GM12865 (cell line): ENCODE data around the gene AP2A1.
A peak's percentile ranks its signal among the peaks of the same experiment; 100 is the strongest.

ENCODE experiments used
- DNase-seq: peaks from one replicate; pipeline ENCODE4 v3.0.0; 2010; ENCODE audit warnings: low read depth
- H3K4me3 ChIP-seq: 2 replicates; pipeline ENCODE4 v1.5.1; 2011; ENCODE audit warnings: mild to moderate bottlenecking, low read depth, low read length, control low read depth
- TF ChIP-seq, protein P1 (sequence below): IDR thresholded peaks from 2 replicates; pipeline ENCODE4 v1.5.1; 2011; ENCODE audit warnings: low read length, control low read depth, low read depth, inconsistent platforms; ENCODE audit not compliant: insufficient read depth; ENCODE audit errors: missing control alignments

AP2A1 gene

DNA sequence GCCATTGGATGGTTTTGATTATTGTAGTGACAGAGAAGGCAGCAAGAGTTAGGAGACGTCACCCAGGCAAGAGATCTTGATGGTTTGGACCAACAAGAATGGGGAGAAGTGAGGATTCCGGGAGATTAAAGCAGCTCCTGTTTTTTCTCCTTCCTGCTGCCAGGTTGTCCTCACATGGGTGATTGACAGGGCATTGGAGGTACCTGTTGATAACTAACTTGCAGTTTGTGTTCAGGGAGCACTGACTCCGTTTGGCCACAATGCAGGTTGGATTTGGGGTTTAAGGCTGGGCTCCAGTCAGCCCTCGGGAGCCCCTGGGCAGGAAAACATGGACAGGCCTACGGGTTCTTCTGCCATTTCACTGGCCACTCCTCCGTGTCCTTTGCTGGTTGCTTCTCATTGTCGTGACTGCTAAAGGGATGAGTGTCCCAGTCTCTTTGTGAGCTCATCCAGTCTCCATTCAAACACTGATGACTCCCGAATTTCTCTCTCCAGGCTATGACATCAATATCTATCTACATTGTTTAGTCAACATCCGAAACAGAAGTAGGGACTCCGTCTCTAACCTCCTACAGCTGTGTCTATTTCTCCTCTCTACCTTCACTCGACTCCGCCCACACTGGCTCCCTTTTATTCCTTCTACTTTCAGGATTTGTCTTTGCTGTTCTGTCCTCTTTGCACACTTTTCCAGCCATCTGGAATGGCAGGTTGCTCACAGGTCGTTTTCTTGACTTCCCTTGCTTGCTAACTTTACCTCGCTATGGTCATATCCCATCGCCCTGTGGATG lies 82.8 kb downstream of the AP2A1 start:
- no peak for DNase-seq
- H3K4me3 ChIP-seq, result no peak overlapping the region
- TF ChIP-seq, protein P1, sequence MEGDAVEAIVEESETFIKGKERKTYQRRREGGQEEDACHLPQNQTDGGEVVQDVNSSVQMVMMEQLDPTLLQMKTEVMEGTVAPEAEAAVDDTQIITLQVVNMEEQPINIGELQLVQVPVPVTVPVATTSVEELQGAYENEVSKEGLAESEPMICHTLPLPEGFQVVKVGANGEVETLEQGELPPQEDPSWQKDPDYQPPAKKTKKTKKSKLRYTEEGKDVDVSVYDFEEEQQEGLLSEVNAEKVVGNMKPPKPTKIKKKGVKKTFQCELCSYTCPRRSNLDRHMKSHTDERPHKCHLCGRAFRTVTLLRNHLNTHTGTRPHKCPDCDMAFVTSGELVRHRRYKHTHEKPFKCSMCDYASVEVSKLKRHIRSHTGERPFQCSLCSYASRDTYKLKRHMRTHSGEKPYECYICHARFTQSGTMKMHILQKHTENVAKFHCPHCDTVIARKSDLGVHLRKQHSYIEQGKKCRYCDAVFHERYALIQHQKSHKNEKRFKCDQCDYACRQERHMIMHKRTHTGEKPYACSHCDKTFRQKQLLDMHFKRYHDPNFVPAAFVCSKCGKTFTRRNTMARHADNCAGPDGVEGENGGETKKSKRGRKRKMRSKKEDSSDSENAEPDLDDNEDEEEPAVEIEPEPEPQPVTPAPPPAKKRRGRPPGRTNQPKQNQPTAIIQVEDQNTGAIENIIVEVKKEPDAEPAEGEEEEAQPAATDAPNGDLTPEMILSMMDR, result no peak

DNA sequence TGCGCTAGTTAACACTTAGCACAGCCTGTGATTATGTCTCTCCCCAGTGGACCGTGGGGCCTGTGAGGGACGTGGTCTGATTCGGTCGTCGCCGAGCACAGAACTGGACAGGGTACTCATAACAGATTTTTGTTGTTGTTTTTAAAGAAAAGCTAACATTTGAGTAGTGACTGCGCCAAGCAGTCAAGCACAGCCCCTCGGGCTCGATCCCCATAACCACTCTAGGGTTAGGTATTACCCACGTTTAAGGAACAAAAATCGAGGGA lies 83.4 kb downstream of the AP2A1 start:
- no peak for DNase-seq
- TF ChIP-seq, protein P1, result no peak
- peak overlapping the region; percentile 56 for H3K4me3 ChIP-seq

GRCh38 chr19:49850487-49851342 lies 83.9 kb downstream of the AP2A1 start, which contains the start of gene PTOV1:
Gene PTOV1, plus strand, starts transcription at chr19:49851159.
- peak within 1 kb of the TSS; percentile 67 for H3K4me3 ChIP-seq
- DNase-seq, result peak; percentile 94
- TF ChIP-seq, protein P1, result no peak

DNA sequence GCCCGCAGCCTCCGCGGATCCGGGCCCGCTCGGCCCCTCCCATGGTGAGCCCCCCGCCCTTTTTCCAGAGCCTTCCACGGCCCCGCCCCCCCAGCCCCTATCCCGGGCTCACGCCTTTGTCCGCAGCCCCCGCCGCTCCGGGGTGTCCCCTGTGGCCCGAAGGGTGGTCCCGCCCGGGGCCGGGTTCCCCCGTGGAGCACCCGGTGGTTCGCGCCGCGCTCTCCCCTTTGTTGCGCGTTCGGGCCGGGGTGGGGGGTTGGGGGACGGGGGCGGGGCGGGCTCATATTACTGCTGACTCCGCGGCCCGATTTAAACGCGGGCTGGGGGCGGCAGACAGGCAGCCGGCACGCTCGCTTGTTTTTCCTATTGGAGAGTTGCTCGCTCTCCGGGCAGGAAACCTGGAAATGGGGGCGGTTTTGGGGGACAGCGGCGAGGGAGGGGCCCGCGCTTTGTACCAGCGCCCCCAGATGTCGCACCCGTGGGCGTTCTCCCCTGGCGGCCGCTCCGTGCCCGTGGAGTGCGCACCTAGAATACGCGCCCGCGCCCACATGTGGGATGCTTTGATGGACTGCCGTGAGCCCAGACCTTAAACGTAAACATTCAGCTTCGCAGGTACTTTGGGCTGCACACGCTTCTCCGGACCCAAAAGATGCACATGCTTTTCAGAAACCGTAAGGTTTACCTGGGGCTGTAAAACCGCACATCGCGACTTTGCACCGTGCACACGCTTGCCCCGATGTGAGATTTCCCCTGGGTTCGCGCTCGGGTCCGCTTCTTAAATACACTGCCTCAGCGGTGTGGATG lies 84.9 kb downstream of the AP2A1 start:
- H3K4me3 ChIP-seq, result peak overlapping the region; percentile 67
- TF ChIP-seq, protein P1, result no peak
- no peak for DNase-seq

DNA sequence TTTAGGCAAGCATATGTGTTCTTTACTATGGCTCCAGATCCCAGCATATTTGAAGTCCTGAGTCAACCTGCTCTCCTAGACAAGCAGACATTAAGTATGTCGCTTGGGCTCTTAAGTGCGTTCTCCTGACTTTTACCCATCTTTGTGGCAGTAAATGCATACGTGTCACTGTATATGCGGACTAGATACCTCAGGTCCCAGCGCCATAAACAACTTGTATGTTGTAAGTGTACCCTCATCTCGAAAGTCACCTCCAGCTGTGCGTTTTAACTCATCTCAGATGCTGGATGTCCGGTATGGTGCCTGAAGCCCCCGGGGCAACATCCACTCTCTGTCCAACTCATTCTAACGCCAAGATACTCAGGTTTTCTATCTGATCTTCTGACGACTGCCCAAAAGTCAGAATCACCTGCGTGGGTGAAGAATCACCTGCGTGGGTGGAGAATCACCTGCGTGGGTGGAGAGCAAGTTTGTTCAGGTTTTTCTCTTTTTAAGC lies 85.9 kb downstream of the AP2A1 start:
- H3K4me3 ChIP-seq, result peak overlapping the region; percentile 67; the same call in 1 of the 2 replicates
- TF ChIP-seq, protein P1, result no peak

GRCh38 chr19:49853852-49854377 lies 87.1 kb downstream of the AP2A1 start:
- no peak overlapping the region for H3K4me3 ChIP-seq
- TF ChIP-seq, protein P1, result no peak
- no peak for DNase-seq

More for the DNA sequence above, 85.9 kb downstream of the AP2A1 start:
- no peak for DNase-seq
